Measurements from ENCODE around the gene NUDT17. TPM values are rescaled to one million over a fixed set of nuclear protein-coding genes. Genes with fewer than 3 reads are reported as not detected.

The NUDT17 gene
- polyA plus RNA-seq, 12 donors, result 10.5 to 19.6 (median 14.8) TPM; not detected in 1

- DNase-seq, result no peak
These were observed 42.2 kb downstream of the NUDT17 start for GRCh38 chr1:145887631-145888030.

- DNase-seq, result no peak
These were observed 44.3 kb downstream of the NUDT17 start for GRCh38 chr1:145889722-145890121.

GRCh38 chr1:145891143-145891542 is 45.7 kb downstream of the NUDT17 start:
- no peak for DNase-seq

- peak; percentile 94 for DNase-seq
These were observed 46.4 kb downstream of the NUDT17 start for GRCh38 chr1:145891587-145892485.

GRCh38 chr1:145892486-145893087 is 47.2 kb downstream of the NUDT17 start:
- no peak for DNase-seq

DNA sequence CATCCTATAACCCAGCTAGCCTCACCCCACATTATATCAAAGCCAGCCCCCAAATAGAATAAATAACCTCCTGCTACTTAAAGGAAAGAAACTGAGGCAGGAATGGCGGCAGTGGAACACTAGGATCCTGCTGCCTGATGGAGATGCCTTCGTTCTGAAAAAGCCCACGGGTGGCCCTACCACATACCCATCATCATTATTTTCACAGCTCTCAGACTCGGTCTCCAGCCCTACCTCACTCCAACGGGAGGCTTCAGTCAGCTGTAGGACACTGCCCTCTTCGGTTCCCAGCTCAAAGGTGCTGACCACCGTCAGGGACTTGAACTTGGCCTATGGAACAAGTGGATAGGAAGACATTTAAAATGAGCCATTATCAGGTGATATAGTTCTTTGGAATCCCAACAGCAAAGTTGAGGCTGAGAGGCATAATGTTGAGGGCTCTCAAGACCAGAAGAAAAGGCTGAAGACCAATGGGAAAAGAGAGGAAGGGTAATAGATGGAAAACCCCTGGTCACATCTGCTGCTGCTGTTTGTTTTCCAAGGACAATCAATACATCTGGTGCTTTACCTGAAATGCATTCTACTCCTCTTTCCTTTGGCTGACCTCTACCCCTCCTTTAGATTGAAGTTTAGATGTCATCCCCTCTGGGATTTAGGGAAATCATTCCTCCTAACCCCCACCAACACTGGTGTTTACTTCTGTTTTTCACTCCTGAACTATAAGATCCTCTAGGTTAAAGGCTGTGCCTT is 48.1 kb downstream of the NUDT17 start:
- DNase-seq, result no peak

DNA sequence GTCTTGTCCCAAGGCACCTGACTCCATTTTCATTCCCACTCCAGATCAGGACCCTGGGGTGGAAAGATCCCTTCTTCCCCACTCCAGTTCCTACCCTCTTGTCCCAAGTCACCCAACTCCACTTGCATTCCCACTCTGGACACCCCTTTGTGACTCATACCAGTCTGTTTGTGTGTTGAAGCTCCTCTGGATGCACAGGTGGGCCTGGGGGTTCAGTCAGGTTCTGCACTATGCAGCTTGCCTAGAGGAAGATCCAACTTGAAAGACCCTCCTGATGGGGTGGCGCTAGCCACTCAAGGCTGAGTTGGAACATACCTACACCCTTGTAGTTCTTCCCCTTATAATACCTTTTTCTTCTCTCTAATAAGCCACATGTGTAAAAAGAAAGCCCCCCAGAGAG is 50.0 kb downstream of the NUDT17 start:
- no peak for DNase-seq

GRCh38 chr1:145897969-145898368 is 52.5 kb downstream of the NUDT17 start:
- no peak for DNase-seq

Other genes with a start within 250 kb of the NUDT17 start
- 10 to 100 TPM in 10 of 12 donors, 1 to 10 TPM in 1, not detected in 1; 9.0 to 46.1 (median 13.1) TPM for gene GPR89A, start 237.6 kb upstream of the NUDT17 start, polyA plus RNA-seq (ENCODE audit: insufficient read length in 12 of 12)
- 1 to 10 TPM in 6 of 12 donors, under 1 TPM in 4, not detected in 2; 0.71 to 2.6 (median 1.2) TPM for gene PDZK1, start 138.3 kb upstream of the NUDT17 start, polyA plus RNA-seq (ENCODE audit: insufficient read length in 12 of 12)
- gene CD160, start 126.1 kb upstream of the NUDT17 start, polyA plus RNA-seq (ENCODE audit: insufficient read length in 12 of 12), result 1 to 10 TPM in 5 of 12 donors, under 1 TPM in 6, not detected in 1; 0.29 to 3.0 (median 0.80) TPM
- gene RNF115, start 21.5 kb upstream of the NUDT17 start, polyA plus RNA-seq (ENCODE audit: insufficient read length in 12 of 12), result 10 to 100 TPM in 11 of 12 donors, not detected in 1; 12.0 to 23.2 (median 18.9) TPM
- gene POLR3C, start 21.4 kb upstream of the NUDT17 start, polyA plus RNA-seq (ENCODE audit: insufficient read length in 12 of 12), result 10 to 100 TPM in 10 of 12 donors, not detected in 2; 19.8 to 29.9 (median 21.5) TPM
- 10 to 100 TPM in 11 of 12 donors, not detected in 1; 33.6 to 83.6 (median 48.5) TPM for gene PIAS3, start 13.5 kb downstream of the NUDT17 start, polyA plus RNA-seq (ENCODE audit: insufficient read length in 12 of 12)
- 1 to 10 TPM in 10 of 12 donors, not detected in 2; 1.7 to 8.0 (median 2.3) TPM for gene ANKRD35, start 40.2 kb downstream of the NUDT17 start, polyA plus RNA-seq (ENCODE audit: insufficient read length in 12 of 12)
- gene ITGA10, start 64.4 kb downstream of the NUDT17 start, polyA plus RNA-seq (ENCODE audit: insufficient read length in 12 of 12), result 10 to 100 TPM in 2 of 12 donors, 1 to 10 TPM in 9, not detected in 1; 4.0 to 12.2 (median 7.9) TPM
- gene PEX11B, start 73.1 kb downstream of the NUDT17 start, polyA plus RNA-seq (ENCODE audit: insufficient read length in 12 of 12), result 10 to 100 TPM in 11 of 12 donors, not detected in 1; 18.0 to 32.7 (median 25.9) TPM
- 100 to 1,000 TPM in 11 of 12 donors, not detected in 1; 104 to 160 (median 134) TPM for gene RBM8A, start 81.9 kb downstream of the NUDT17 start, polyA plus RNA-seq (ENCODE audit: insufficient read length in 12 of 12)
- gene LIX1L, start 112.4 kb downstream of the NUDT17 start, polyA plus RNA-seq (ENCODE audit: insufficient read length in 12 of 12), result 10 to 100 TPM in 11 of 12 donors, not detected in 1; 26.5 to 33.7 (median 30.6) TPM
- gene ANKRD34A, start 118.9 kb downstream of the NUDT17 start, polyA plus RNA-seq (ENCODE audit: insufficient read length in 12 of 12), result 1 to 10 TPM in 3 of 12 donors, under 1 TPM in 7, not detected in 2; 0.58 to 1.4 (median 0.81) TPM
- 10 to 100 TPM in 11 of 12 donors, not detected in 1; 33.2 to 75.0 (median 39.3) TPM for gene POLR3GL, start 119.1 kb downstream of the NUDT17 start, polyA plus RNA-seq (ENCODE audit: insufficient read length in 12 of 12)
- 100 to 1,000 TPM in 11 of 12 donors, not detected in 1; 241 to 361 (median 276) TPM for gene TXNIP, start 150.9 kb downstream of the NUDT17 start, polyA plus RNA-seq (ENCODE audit: insufficient read length in 12 of 12)
- gene HJV, start 176.1 kb downstream of the NUDT17 start, polyA plus RNA-seq (ENCODE audit: insufficient read length in 12 of 12), result 100 to 1,000 TPM in 10 of 12 donors, 10 to 100 TPM in 1, not detected in 1; 56.1 to 322 (median 225) TPM